Coronary artery (tissue), 2 donors: ENCODE measurements around the gene MBOAT2.
"Not testable (repeated sequence)": the region's sequence is repeated elsewhere in the genome, so short reads cannot be mapped to it uniquely, and the experiment has no call there.

ENCODE experiments used
- DNase-seq: peaks from one replicate; pipeline ENCODE4 v3.0.0-alpha.2; 2017; ENCODE audit warnings: low spot score
- H3K27ac ChIP-seq, 2 donors: fragments of 200-600 bp; sonication (generic); one replicate each; pipeline ENCODE4 v1.5.1; 2016 to 2019
- H3K4me3 ChIP-seq: fragments of 200-600 bp; sonication (generic); 2 replicates; pipeline ENCODE4 v1.5.1; 2016; ENCODE audit warnings: mild to moderate bottlenecking, moderate library complexity
- CTCF ChIP-seq: fragments of 200-600 bp; sonication (generic); IDR thresholded peaks from one replicate; pipeline ENCODE4 v1.5.1; 2019; ENCODE audit warnings: antibody characterized with exemption

Gene MBOAT2

GRCh38 chr2:8934338-8934737, 69.1 kb downstream of the MBOAT2 start:
- Histone ChIP-seq H3K27ac (no peak overlapping the region), H3K4me3 (no peak overlapping the region)
- DNase-seq, result no peak
- TF ChIP-seq CTCF, result no peak

- no peak for DNase-seq
- TF ChIP-seq CTCF, result no peak
- Histone ChIP-seq H3K4me3 (no peak overlapping the region), H3K27ac (no peak overlapping the region)
Measured at GRCh38 chr2:8932702-8933101, 70.8 kb downstream of the MBOAT2 start.

GRCh38 chr2:8930185-8930584, 73.3 kb downstream of the MBOAT2 start:
- not testable (repeated sequence) for H3K4me3 ChIP-seq, H3K27ac ChIP-seq

GRCh38 chr2:8929128-8929527, 74.4 kb downstream of the MBOAT2 start:
- no peak for TF ChIP-seq CTCF
- H3K4me3 ChIP-seq, result no peak overlapping the region
- no peak for DNase-seq
- H3K27ac ChIP-seq, result no peak overlapping the region

More at GRCh38 chr2:8930185-8930584, 73.3 kb downstream of the MBOAT2 start:
- not testable (repeated sequence) for DNase-seq

GRCh38 chr2:8927510-8928455, 75.7 kb downstream of the MBOAT2 start:
- no peak overlapping the region for H3K4me3 ChIP-seq
- no peak for TF ChIP-seq CTCF
- no peak overlapping the region for H3K27ac ChIP-seq
- DNase-seq, result no peak

GRCh38 chr2:8926356-8926755, 77.1 kb downstream of the MBOAT2 start:
- TF ChIP-seq CTCF, result no peak
- Histone ChIP-seq H3K4me3 (no peak overlapping the region), H3K27ac (no peak overlapping the region)
- DNase-seq, result no peak

- no peak for TF ChIP-seq CTCF
- H3K4me3 ChIP-seq, result no peak overlapping the region
- H3K27ac ChIP-seq, result no peak overlapping the region
- no peak for DNase-seq
Measured at GRCh38 chr2:8925411-8925810, 78.1 kb downstream of the MBOAT2 start.
